HepG2 (cell line): ENCODE data around the gene LEMD2. TPM values are rescaled to one million over a fixed set of nuclear protein-coding genes. Genes with fewer than 3 reads are reported as not detected.

Experiments used
- BRCA1 ChIP-seq: sonication (generic); formaldehyde crosslinking; IDR thresholded peaks from 2 replicates; pipeline ENCODE4 v1.4.0; 2020; ENCODE audit warnings: missing genetic modification reagents
- BRD4 ChIP-seq: sonication (generic); formaldehyde crosslinking; IDR thresholded peaks from 2 replicates; pipeline ENCODE4 v1.4.0; 2020; ENCODE audit warnings: missing genetic modification reagents
- ETV5 ChIP-seq: IDR thresholded peaks from 2 replicates; pipeline ENCODE4 v1.6.1; 2018; ENCODE audit warnings: missing biosample characterization, missing genetic modification reagents, inconsistent platforms, borderline replicate concordance
- HDAC6 ChIP-seq: fragments of 200-600 bp; sonication (generic); IDR thresholded peaks from 2 replicates; pipeline ENCODE4 v1.7.0; 2017; ENCODE audit warnings: mild to moderate bottlenecking, antibody characterized with exemption, low read length, low read depth
- KDM2A ChIP-seq: sonication (generic); formaldehyde crosslinking; IDR thresholded peaks from 2 replicates; pipeline ENCODE4 v1.4.0; 2020; ENCODE audit warnings: low read depth, missing genetic modification reagents, borderline replicate concordance
- PHF8 ChIP-seq: sonication (generic); formaldehyde crosslinking; IDR thresholded peaks from 2 replicates; pipeline ENCODE4 v1.5.0; 2020; ENCODE audit warnings: missing genetic modification reagents
- PPARG ChIP-seq: conservative IDR thresholded peaks from 2 replicates; pipeline ENCODE4 v1.6.1; 2016; ENCODE audit warnings: missing biosample characterization, missing genetic modification reagents
- RAD21 ChIP-seq: fragments of 450-650 bp; formaldehyde crosslinking; IDR thresholded peaks from 2 replicates; pipeline ENCODE4 v1.5.0; 2020; ENCODE audit warnings: mild to moderate bottlenecking
- SAP130 ChIP-seq: IDR thresholded peaks from 2 replicates; pipeline ENCODE4 v1.6.1; 2016; ENCODE audit warnings: low read depth
- SMAD1 ChIP-seq: sonication (generic); formaldehyde crosslinking; IDR thresholded peaks from 2 replicates; pipeline ENCODE4 v1.4.0; 2020; ENCODE audit warnings: missing genetic modification reagents, low read depth, mild to moderate bottlenecking, borderline replicate concordance
- SYNCRIP ChIP-seq: fragments of 200-400 bp; formaldehyde crosslinking; IDR thresholded peaks from 2 replicates; pipeline ENCODE4 v1.6.1; 2018; ENCODE audit warnings: mild to moderate bottlenecking, low read depth, low read length; ENCODE audit not compliant: insufficient read depth
- TOPORS ChIP-seq: sonication (generic); formaldehyde crosslinking; IDR thresholded peaks from 2 replicates; pipeline ENCODE4 v1.8.0; 2023; ENCODE audit warnings: mild to moderate bottlenecking, missing genetic modification reagents
- ZFP36 ChIP-seq: fragments of 150-350 bp; IDR thresholded peaks from 2 replicates; pipeline ENCODE4 v1.6.1; 2018; ENCODE audit warnings: borderline replicate concordance, low read length, low read depth; ENCODE audit not compliant: partially characterized antibody
- ZMYM3 ChIP-seq: sonication (generic); formaldehyde crosslinking; IDR thresholded peaks from 2 replicates; pipeline ENCODE4 v1.5.1; 2020; ENCODE audit warnings: mild to moderate bottlenecking, missing genetic modification reagents
- ZNF235 ChIP-seq: sonication (generic); formaldehyde crosslinking; IDR thresholded peaks from 2 replicates; pipeline ENCODE4 v1.8.1; 2023; ENCODE audit warnings: mild to moderate bottlenecking, missing genetic modification reagents, borderline replicate concordance
- ZNF577 ChIP-seq: sonication (generic); formaldehyde crosslinking; IDR thresholded peaks from 2 replicates; pipeline ENCODE4 v1.4.0; 2020; ENCODE audit warnings: mild to moderate bottlenecking, low read depth, missing genetic modification reagents, borderline replicate concordance
- ZNF605 ChIP-seq: sonication (generic); formaldehyde crosslinking; IDR thresholded peaks from 2 replicates; pipeline ENCODE4 v1.8.0; 2022; ENCODE audit warnings: mild to moderate bottlenecking, missing genetic modification reagents
- ZNF670 ChIP-seq: sonication (generic); formaldehyde crosslinking; IDR thresholded peaks from 2 replicates; pipeline ENCODE4 v1.8.0; 2022; ENCODE audit warnings: mild to moderate bottlenecking, missing genetic modification reagents, borderline replicate concordance
- polyA plus RNA-seq, 8 experiments: library from polyadenylated mRNA; depleted of rRNA in 3 of 8; stranded (reverse) in 7 of 8; unstranded in 1 of 8; fragments of >200 nt; fragmentation: Illumina TruSeq in 4 of 8; extraction: Trizol in 4 of 8; gene quantifications; 2 replicates each; pipeline versions ENCODE4 v1.2.1 to v1.2.3, GENCODE V29; 2011 to 2016; ENCODE audit warnings: low read depth in 4 of 8, missing spikeins in 1 of 8, mixed read lengths in 1 of 8; ENCODE audit not compliant: insufficient read depth in 1 of 8
- total RNA-seq, 5 experiments: library from RNA; depleted of rRNA; stranded (reverse); fragments of >200 nt; fragmentation: Illumina TruSeq; extraction: Trizol; gene quantifications; 2 replicates each; pipeline ENCODE4 v1.2.3, GENCODE V29; 2016; ENCODE audit warnings: low read depth in 1 of 5
- TF ChIP-seq, protein P1 (sequence below): sonication (generic); IDR thresholded peaks from 2 replicates; pipeline ENCODE4 v1.6.1; 2016; ENCODE audit warnings: low read depth, borderline replicate concordance
- TF ChIP-seq, protein P2 (sequence below): sonication (generic); formaldehyde crosslinking; IDR thresholded peaks from 2 replicates; pipeline ENCODE4 v1.8.1; 2023; ENCODE audit warnings: mild to moderate bottlenecking, missing genetic modification reagents
- TF ChIP-seq, protein P3 (sequence below): sonication (generic); formaldehyde crosslinking; IDR thresholded peaks from 2 replicates; pipeline ENCODE4 v1.8.0; 2022; ENCODE audit warnings: mild to moderate bottlenecking, missing genetic modification reagents, moderate library complexity
- TF ChIP-seq, protein P4 (sequence below): sonication (generic); formaldehyde crosslinking; IDR thresholded peaks from 2 replicates; pipeline ENCODE4 v1.5.0; 2020; ENCODE audit warnings: missing genetic modification reagents

The LEMD2 gene
- total and polyA plus RNA-seq, 2 of the 13 experiments (the other 11 are each of a cell fraction or from before 2014, with no cell fraction given) = 45.2 to 62.9 TPM

DNA sequence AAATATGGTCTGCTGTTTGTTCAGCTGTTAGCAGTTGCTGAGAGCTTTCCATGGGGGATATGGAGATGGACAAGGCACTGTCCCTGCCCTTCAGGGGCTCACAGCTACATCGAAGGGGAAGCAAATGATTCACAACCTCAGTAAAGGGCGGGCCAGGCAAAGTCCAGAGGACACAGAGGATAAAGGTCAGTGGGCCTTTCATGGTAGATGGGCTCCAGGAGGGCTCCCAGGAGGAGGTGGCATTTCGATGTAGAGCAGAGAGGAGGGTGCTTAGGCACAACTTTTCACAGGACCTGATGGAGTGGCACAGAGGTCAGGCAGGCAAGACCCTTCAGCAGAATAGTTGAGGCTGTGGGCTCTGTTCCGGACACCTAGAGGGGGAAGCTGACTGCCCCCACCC, 30.1 kb upstream of the LEMD2 start (continued):
- TF ChIP-seq ZNF605 (CRISPR knock-in tag) (no peak), ZNF235 (no peak), ZMYM3 (CRISPR knock-in tag) (peak; percentile 51), BRCA1 (no peak), PHF8 (no peak), SMAD1 (CRISPR knock-in tag) (no peak), ZNF670 (CRISPR knock-in tag) (no peak), KDM2A (CRISPR knock-in tag) (no peak), HDAC6 (no peak), PPARG (0 out of 2 replicates have a peak, but pooled peaks have one; percentile 25), ZFP36 (peak; percentile 98), ZNF577 (CRISPR knock-in tag) (no peak), SYNCRIP (no peak), SAP130 (CRISPR knock-in tag) (no peak), TOPORS (no peak), RAD21 (CRISPR knock-in tag) (no peak), BRD4 (CRISPR knock-in tag) (no peak), ETV5 (no peak)
- TF ChIP-seq, protein P1, sequence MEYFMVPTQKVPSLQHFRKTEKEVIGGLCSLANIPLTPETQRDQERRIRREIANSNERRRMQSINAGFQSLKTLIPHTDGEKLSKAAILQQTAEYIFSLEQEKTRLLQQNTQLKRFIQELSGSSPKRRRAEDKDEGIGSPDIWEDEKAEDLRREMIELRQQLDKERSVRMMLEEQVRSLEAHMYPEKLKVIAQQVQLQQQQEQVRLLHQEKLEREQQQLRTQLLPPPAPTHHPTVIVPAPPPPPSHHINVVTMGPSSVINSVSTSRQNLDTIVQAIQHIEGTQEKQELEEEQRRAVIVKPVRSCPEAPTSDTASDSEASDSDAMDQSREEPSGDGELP = peak; percentile 40; the same call in 1 of the 2 replicates
- TF ChIP-seq, protein P2, sequence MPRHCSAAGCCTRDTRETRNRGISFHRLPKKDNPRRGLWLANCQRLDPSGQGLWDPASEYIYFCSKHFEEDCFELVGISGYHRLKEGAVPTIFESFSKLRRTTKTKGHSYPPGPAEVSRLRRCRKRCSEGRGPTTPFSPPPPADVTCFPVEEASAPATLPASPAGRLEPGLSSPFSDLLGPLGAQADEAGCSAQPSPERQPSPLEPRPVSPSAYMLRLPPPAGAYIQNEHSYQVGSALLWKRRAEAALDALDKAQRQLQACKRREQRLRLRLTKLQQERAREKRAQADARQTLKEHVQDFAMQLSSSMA (CRISPR knock-in tag) = no peak
- TF ChIP-seq, protein P3, sequence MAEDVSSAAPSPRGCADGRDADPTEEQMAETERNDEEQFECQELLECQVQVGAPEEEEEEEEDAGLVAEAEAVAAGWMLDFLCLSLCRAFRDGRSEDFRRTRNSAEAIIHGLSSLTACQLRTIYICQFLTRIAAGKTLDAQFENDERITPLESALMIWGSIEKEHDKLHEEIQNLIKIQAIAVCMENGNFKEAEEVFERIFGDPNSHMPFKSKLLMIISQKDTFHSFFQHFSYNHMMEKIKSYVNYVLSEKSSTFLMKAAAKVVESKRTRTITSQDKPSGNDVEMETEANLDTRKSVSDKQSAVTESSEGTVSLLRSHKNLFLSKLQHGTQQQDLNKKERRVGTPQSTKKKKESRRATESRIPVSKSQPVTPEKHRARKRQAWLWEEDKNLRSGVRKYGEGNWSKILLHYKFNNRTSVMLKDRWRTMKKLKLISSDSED (CRISPR knock-in tag) = no peak
- TF ChIP-seq, protein P4, sequence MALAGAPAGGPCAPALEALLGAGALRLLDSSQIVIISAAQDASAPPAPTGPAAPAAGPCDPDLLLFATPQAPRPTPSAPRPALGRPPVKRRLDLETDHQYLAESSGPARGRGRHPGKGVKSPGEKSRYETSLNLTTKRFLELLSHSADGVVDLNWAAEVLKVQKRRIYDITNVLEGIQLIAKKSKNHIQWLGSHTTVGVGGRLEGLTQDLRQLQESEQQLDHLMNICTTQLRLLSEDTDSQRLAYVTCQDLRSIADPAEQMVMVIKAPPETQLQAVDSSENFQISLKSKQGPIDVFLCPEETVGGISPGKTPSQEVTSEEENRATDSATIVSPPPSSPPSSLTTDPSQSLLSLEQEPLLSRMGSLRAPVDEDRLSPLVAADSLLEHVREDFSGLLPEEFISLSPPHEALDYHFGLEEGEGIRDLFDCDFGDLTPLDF (CRISPR knock-in tag) = no peak
- TF ChIP-seq, all 625 proteins: peak for 8
